NAMALWA (cell line): ENCODE measurements around the gene FKBP10.
A peak's percentile ranks its signal among the peaks of the same experiment; 100 is the strongest.
"Not testable (repeated sequence)": the region's sequence is repeated elsewhere in the genome, so short reads cannot be mapped to it uniquely, and the experiment has no call there.

Source experiments
- DNase-seq: peaks from one replicate; pipeline ENCODE4 v3.0.0-alpha.2; 2015; ENCODE audit warnings: low spot score

FKBP10 gene, protein sequence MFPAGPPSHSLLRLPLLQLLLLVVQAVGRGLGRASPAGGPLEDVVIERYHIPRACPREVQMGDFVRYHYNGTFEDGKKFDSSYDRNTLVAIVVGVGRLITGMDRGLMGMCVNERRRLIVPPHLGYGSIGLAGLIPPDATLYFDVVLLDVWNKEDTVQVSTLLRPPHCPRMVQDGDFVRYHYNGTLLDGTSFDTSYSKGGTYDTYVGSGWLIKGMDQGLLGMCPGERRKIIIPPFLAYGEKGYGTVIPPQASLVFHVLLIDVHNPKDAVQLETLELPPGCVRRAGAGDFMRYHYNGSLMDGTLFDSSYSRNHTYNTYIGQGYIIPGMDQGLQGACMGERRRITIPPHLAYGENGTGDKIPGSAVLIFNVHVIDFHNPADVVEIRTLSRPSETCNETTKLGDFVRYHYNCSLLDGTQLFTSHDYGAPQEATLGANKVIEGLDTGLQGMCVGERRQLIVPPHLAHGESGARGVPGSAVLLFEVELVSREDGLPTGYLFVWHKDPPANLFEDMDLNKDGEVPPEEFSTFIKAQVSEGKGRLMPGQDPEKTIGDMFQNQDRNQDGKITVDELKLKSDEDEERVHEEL

DNA sequence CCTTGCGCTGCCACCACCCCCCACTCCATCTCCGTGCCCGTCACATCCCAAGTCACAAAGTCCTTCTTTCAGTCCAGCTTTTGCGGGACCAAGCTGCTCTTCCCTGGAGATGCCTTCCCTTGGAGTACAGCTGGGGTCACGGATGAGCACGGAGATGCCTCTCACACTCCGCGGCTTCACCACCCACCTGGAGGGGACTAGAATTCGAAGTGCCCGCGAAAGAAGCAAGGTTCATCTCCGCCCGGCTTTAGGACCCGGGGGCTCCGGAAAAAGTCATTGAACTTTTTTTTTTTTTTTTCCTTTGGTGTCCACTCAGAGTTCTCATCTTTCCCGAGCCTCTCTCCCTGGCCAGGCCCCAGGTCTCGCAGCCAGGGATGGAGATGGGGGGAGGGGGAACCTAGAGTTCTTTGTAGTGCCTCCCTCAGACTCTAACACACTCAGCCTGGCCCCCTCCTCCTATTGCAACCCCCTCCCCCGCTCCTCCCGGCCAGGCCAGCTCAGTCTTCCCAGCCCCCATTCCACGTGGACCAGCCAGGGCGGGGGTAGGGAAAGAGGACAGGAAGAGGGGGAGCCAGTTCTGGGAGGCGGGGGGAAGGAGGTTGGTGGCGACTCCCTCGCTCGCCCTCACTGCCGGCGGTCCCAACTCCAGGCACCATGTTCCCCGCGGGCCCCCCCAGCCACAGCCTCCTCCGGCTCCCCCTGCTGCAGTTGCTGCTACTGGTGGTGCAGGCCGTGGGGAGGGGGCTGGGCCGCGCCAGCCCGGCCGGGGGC is at the start of gene FKBP10:
Gene FKBP10 (plus strand): TSS at position 624 of the 771 bp plus-strand sequence. CDS start 31 bp downstream, at position 655.
- peak; percentile 48 for DNase-seq

DNA sequence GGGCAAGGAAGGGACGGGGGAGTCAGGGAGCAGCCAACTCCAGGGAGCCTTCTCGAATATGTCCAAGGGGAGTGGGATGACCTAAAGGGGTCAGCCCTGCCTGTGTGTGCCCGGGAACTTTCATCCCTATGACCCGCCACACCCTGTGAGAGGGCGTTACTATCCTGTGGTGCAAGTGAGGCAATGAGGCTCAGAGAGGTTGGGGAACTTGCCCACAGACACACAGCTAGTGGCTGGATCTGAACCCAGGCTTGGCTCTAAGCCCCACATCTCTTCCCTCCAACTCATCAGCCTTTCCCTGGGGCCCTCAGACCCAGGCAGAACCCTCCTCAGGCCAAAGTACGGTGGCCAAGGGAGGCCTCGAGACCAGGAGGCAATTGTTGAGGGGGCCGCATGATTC is 49.5 kb upstream of the FKBP10 start:
- no peak for DNase-seq

DNA sequence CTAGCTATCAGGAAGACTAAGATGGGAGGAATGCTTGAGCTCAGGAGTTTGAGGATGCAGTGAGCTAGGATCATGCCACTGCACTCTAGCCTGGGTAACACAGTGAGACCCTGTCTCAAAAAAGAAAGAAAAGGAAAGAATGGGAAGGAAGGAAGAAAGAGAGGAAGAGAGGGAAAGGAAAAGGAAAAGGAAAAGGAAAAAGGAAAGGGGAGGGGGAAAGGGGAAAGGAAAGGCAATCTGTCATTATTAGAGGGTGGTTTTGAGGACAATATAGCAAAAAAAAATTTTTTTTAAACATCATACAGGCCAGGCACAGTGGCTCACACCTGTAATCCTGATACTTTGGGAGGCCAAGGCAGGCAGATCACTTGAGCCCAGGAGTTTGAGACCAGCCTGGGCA is 46.7 kb upstream of the FKBP10 start:
- DNase-seq: no peak

GRCh38 chr17:41767324-41768042 is 45.3 kb upstream of the FKBP10 start:
- DNase-seq: no peak

DNA sequence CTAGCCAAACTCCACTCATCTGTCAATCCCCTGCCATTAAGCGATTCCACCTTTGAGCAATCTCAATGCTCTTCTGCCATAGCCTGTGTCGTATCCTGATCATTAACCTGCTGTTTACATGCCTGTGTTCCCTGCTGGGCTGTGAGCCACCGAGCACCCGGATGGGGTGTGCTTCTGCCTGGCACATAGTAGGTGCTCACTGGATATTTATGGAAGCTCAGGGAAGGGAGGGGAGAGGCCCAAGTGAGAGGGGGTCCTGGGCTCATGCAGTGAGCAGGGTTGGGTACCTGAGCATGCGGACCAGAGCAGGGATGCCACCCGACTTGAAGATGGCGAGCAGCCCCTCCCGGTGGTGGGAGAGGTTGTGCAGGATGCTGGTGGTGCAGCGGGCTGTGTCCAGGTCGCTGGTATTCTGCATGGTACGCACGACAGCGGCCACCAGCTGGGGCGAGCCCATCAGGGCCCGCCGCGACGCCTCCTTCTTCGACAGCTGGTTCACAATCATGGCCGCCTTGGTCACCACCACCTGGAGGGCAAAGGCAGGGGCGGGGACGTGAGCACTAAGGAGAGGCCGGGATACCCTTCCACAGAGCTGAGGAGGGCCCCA is 44.0 kb upstream of the FKBP10 start:
- DNase-seq: no peak

DNA sequence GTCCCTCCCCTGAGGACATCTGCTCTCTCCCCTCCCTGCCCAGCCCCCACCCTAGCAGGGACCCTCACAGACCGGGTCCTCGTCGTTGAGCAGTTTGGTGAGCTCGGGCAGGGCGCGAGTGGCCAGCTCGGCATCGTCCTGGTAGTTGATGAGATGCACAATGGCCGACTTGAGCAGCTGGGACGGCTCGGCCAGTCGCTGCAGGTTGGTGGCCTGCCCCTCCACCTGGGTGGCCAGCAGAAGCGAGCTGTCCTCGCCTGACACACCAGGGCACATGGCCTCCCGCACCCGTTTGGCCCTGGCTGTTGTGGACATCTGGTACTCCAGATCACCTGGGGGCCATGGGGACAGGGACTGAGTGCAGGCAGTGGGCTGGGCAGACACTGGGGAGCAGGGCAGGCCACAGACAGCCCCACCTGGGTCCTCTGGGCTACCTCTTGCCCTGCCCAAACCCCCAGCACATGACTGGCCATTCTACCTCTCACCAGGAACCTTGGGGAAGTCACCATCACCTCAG is 43.4 kb upstream of the FKBP10 start:
- no peak for DNase-seq

- DNase-seq: no peak
Observed at GRCh38 chr17:41769985-41770384, 42.8 kb upstream of the FKBP10 start.

DNA sequence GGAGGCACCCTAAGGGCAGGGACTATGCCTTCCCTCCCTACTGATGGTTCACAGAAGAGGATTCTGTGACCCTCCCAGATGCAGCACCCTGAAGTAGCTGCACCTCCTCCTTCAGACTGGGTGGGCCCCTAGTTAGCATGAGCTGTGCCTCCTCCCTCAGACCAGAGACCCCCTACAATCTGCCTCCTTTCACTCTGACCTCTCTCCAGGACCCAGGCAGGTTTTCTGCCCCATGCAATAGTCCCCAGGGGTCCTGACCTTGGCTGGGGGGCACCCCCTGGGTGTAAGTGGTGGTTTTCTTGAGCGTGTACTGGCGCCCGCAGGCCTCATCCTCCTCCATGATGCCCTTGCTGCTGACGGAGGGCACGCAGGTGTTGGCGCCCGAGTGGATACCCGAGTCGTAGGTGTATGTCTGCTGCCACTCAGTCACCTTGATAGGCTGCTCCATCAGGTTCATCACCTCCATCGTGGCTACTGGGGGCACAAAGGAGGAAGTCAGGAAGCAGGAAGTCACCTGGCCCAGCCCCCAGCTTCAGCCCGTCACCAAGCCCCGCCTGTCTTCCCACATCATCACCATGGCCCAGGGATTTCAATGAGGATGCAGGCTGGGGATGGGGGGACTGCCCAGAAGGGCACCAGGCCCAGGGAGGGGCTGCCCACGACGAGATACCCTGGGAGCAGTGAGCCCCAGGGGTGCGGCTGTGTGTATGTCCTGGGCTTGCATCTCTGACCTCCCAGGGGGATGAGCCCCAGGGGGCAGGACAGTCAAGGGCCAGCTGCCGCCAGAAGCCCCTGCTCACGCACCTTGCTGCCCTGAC is 41.2 kb upstream of the FKBP10 start:
- no peak for DNase-seq

DNA sequence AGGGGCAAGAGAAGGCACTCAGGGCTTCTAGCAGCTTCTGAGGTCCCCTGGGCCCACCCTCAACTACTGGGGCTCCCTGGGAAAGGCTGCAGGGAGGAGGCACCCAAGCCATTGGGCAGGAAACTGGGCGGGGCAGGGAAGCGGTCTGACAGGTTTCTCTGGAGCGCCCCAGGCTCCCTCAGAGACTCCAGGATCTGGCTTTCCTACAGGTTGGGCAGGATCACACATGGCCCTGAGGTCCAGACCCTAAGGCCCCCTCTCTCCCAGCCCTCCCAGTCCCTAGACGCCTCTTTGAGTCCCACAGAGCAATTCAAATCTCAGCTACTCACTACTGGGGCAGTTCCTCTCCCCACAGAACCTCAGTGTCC is 40.6 kb upstream of the FKBP10 start:
- DNase-seq: no peak

DNA sequence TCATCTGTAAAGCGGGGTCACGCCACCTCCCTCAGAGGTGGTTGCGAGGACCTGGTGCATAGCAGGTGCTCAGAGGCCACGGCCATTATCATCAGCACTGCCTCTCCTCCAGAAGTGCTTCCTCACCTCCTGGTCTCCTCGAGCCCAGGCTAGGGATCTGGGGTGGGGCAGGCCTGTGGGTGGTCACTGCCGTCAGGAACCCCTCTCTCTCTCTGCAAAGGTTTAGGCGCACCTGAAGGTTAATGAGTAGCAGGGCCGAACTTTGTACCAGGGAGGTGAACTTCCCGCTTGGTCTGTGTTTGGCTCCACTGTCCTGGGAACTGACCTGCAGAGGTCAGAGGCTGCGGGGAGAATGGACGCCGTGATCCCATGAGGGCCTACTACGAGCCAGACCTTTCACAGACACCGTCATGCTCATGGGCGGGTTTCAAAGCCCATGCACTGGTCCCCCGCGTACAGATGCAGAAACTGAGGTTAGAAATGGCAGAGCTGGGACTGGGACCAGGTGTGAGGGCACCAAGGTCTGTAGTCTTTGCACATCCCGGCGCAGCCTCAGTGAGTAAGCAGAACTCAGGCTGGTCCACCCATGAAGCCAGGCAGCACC is 40.1 kb upstream of the FKBP10 start:
- DNase-seq: no peak

GRCh38 chr17:41773190-41773588 is 39.6 kb upstream of the FKBP10 start:
- no peak for DNase-seq

DNA sequence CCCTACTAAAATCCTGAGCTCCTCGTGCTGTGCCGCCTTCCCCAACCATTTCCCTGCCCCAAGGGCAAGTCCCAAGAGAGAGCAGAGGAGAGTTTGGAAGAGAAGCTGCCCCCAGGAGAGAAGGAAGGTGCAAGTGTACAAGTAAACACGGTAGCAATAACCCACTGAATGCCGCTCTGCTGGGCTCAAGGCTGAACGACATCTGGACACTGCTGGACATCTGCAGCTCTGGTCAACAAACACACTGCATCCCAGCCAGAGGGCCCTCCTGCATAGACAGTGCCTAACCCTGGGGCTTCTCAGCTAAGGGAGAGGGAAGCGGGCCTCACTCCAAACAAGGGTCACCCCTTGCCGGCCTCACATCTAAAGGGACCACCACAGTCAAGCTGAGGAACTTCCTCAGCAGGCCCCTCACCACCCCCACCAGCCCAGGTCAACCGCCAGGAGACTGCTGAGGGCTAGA is 39.0 kb upstream of the FKBP10 start:
- DNase-seq: no peak

DNA sequence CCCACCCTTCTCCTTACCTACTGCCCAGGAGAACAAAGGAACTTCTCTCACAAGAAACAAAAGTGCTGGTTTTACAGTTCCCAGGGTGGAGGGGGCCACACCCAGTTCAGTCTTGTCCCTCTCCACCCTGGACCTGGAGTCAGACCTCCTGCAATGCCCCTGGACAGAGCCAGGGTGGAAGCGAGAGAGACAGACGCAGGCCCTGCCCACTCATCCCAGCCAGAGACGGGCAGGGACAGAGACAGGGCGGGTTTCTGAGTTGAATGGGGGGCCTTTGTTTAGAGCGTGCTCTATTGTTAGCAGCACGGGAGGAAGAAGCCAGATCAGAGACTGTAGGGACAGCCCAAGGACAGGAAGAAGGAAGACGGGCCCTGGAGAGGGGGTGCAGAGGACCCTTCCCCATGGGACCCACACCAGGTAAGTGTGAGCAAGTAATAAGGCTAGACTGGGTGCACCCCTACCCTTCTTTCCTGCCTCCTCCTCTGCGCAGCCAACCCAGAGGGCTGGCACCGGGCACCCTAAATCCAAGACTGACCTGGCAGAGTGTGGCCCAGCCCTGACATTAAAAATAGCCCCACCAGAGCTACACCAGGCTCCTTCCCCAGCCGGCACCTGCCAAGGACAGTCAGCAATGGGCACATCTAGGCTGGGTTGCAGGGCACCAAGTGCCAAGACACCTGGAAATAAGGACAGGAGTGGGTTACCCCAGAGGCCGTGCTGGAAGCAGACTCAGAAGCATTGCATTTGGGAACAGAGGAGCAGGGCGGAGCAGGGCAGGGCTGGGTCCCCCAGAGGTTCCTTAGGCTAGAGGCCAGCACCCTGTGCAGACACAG is 37.2 kb upstream of the FKBP10 start:
- no peak for DNase-seq

- DNase-seq: not testable (repeated sequence)
Observed at GRCh38 chr17:41776262-41776900, 36.4 kb upstream of the FKBP10 start.

DNA sequence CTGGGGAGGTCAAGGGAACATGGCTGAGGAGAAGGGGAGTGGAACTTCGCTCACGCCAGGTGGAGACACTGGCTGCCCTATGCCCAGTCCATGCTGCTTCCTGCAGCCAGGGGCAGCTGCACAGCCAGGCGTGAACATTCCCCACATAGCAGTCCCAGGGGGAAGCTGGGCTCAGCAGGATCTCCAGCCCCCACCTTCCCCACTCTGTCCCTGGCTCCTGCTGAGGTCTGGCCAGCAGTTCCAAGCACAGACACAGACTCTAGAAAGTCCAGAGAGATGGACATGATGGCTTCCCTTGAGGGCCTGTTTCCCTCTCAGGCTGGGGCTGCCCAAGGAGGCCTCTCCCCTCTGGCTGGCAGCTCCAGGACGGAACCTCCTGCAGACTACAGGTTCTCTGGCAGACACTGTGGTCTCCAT is 35.6 kb upstream of the FKBP10 start:
- no peak for DNase-seq

DNA sequence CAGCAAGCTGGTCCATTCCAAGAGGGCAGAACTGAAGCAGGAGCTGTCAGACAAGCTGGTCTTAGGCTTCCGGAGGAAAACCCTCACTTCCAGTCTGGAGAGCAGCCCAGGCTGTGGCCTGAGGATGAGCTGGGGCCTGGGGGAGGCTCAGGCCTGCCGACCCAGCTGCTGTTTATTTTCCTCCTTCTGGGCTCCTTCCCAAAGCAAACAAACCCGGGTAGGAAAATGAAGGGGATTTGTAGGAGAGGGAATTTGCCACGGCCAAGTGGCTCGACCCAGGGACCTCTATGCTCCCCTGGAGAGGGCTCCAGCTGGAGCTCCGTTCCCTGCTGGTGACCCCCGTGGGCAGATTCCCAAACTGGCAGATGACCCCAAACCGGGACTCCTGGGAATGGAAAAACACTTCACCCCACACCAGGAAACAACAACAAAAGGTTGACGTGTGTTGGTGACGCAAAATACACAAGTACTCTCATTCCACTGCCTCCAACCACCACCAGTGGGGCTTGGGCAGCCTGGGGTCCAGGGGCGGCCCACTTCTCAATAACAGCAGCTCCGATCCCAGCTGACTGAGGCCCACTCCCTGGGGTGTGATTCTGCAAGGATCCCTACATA is 35.1 kb upstream of the FKBP10 start:
- no peak for DNase-seq

DNA sequence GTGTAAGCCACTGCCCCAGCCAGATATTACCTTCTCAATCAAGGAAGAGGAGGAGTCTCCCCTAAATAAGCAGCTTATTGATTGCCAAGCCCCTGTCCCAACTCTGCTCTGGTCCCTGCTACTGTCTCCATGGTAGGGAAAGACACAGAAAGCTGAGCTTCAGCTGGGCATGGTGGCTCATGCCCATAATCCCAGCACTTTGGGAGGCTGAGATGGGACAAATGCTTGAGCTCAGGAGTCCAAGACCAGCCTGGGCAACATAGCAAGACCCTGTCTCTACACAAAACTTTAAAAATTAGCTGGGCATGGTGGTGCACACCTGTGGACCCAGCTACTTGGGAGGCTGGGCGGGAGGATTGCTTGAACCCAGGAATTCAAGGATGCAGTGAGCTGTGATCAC is 32.9 kb upstream of the FKBP10 start:
- DNase-seq: no peak

DNA sequence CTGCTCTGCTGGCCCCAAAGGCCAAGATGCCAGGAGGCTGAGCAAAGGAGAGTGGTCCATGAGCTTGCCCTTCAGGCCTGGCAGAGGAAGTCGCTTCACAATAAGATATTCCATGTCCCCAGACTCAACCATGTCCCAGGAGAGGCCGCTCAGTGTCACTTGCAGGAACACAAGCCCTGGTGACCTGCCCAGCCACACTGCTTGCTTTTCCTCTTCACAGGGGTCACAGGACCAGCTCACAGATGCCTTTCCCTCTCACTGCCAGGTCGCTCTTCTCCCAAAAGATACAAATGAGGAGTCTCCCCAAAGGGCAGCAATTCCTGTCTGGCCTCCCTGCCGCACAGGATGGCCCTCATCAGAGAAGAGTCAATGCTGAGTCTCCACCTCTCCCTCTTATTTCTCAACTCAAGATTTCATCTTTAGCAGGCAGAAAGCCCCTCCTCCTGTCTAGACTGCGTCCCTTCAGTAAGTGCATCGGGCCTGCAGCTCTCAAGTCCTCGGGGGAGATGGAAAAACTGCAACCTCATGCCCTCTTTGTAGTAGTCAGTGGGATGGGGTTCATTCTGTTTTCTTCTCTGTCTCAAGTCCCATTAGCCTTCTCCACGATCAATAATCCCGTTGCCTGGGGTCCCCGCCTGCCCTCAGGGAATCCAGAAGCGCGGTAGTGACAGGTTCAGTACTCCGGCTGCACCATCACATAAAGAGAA is 31.2 kb upstream of the FKBP10 start:
- no peak for DNase-seq
